ENCODE data around the gene PSMB2. TPM values are rescaled to one million over a fixed set of nuclear protein-coding genes. Genes with fewer than 3 reads are reported as not detected.

The PSMB2 gene
- total RNA-seq, 1 experiment from 2014 or later = 86.0 TPM

DNA sequence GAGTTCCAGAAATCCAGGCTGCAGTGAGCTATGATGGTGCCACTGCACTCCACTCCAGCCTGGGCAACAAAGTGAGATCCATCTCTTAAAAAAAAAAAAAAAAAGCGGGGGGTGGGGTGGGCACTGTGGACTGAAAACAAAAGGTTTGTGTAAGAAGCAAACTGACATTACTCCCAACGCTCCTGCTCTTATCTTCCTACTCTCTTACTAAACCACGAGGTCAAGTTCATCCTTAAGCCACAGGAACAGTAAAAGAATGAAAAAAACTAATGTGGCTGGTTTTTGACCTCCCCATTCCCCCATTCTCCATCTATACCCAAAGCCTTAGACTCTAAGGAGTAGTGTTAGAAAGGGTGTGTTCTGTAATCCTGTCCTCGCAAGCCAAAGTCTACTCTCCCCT is 37.4 kb downstream of the PSMB2 start:
- no peaks in the 10 kb centered on the region for H4K20me1 ChIP-seq (ENCODE audit: control insufficient read depth, insufficient read depth, insufficient read length)
- no peaks in the 10 kb centered on the region for H3K79me2 ChIP-seq (ENCODE audit: insufficient read depth, low read length)
- TF ChIP-seq, protein P1, sequence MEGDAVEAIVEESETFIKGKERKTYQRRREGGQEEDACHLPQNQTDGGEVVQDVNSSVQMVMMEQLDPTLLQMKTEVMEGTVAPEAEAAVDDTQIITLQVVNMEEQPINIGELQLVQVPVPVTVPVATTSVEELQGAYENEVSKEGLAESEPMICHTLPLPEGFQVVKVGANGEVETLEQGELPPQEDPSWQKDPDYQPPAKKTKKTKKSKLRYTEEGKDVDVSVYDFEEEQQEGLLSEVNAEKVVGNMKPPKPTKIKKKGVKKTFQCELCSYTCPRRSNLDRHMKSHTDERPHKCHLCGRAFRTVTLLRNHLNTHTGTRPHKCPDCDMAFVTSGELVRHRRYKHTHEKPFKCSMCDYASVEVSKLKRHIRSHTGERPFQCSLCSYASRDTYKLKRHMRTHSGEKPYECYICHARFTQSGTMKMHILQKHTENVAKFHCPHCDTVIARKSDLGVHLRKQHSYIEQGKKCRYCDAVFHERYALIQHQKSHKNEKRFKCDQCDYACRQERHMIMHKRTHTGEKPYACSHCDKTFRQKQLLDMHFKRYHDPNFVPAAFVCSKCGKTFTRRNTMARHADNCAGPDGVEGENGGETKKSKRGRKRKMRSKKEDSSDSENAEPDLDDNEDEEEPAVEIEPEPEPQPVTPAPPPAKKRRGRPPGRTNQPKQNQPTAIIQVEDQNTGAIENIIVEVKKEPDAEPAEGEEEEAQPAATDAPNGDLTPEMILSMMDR (conservative IDR thresholded peaks at IDR 0.05) = no peak
- Mint-ChIP-seq H3K9me3 (no peaks in the 10 kb centered on the region), H3K4me3 (no peak overlapping the region; a peak in 1 of 5 replicates), H3K36me3 (ENCODE audit: insufficient read depth in 1 of 3, low read depth in 3 of 3) (peaks cover 24 to 70% (median 54%) of the 10 kb centered on the region in 3 experiments), H3K27ac (no peak overlapping the region), H3K27me3 (ENCODE audit: low read depth) (no peaks in the 10 kb centered on the region), H3K4me1 (peaks cover 0 to 10% of the 10 kb centered on the region in 2 experiments; a peak in 2 of 4 replicates)
- no peak overlapping the region for H2BK15ac ChIP-seq (ENCODE audit: low read depth, low read length)
- H2AFZ ChIP-seq (ENCODE audit: low read length) = no peak overlapping the region
- H4K91ac ChIP-seq (ENCODE audit: insufficient read length, low read depth, low read length) = no peak overlapping the region
- no peaks in the 10 kb centered on the region for H3K23me2 ChIP-seq (ENCODE audit: insufficient read length, low read depth, low read length, poor library complexity, severe bottlenecking)
- no peaks in the 10 kb centered on the region for H3K27me3 ChIP-seq (ENCODE audit: insufficient read depth, low read length)
- no peak overlapping the region for H3K27ac ChIP-seq (ENCODE audit: insufficient read length, low read depth, low read length)
- no peak overlapping the region for H2BK5ac ChIP-seq (ENCODE audit: insufficient read length, low read length)
- no peaks in the 10 kb centered on the region for H3K79me1 ChIP-seq (ENCODE audit: insufficient read depth, low read depth, low read length, poor library complexity, severe bottlenecking)
- H3K4me1 ChIP-seq (ENCODE audit: insufficient read depth, low read length) = no peaks in the 10 kb centered on the region
- H2BK12ac ChIP-seq (ENCODE audit: insufficient read length, low read depth, low read length) = no peak overlapping the region
- H3K4ac ChIP-seq (ENCODE audit: low read depth, low read length) = no peak overlapping the region
- H3K18ac ChIP-seq (ENCODE audit: insufficient read length, low read depth, low read length) = no peak overlapping the region
- no peak overlapping the region for H2BK120ac ChIP-seq (ENCODE audit: low read depth, low read length, poor library complexity, severe bottlenecking)
- H4K8ac ChIP-seq (replicated peaks; ENCODE audit: insufficient read length, low read depth, low read length) = no peak overlapping the region
- H3K14ac ChIP-seq (ENCODE audit: insufficient read depth, low read length) = no peak overlapping the region
- no peak overlapping the region for H2BK20ac ChIP-seq (ENCODE audit: low read depth, low read length, poor library complexity, severe bottlenecking)
- no peak overlapping the region for H3K56ac ChIP-seq (ENCODE audit: insufficient read length, low read depth, low read length)
- WGBS (ENCODE audit: extremely low coverage, insufficient read length, low lambda C conversion rate) = no CpG with 5 or more reads among the region's 4 CpGs
- H2AK5ac ChIP-seq (ENCODE audit: insufficient read length, low read length) = no peak overlapping the region
- no peak overlapping the region for H4K5ac ChIP-seq (ENCODE audit: insufficient read length, low read depth, low read length)
- H3K9ac ChIP-seq (ENCODE audit: extremely low read depth, insufficient read length, low read length) = no peak overlapping the region
- H3T11ph ChIP-seq (ENCODE audit: low read length) = no peak overlapping the region
- no peaks in the 10 kb centered on the region for H3K9me3 ChIP-seq (ENCODE audit: control insufficient read depth, low read depth, low read length)
- no peak overlapping the region for H3K4me2 ChIP-seq (ENCODE audit: insufficient read depth, insufficient read length, low read length)
- DNase-seq = no peak
- no peak overlapping the region for H3K23ac ChIP-seq (ENCODE audit: insufficient read length, low read depth, low read length)

Data from H9 (cell line).